GM13977 (cell line): ENCODE results near the gene FAM118A.
"Not testable (repeated sequence)": the region's sequence is repeated elsewhere in the genome, so short reads cannot be mapped to it uniquely, and the experiment has no call there.

ENCODE experiments used
- DNase-seq: peaks from one replicate; pipeline ENCODE4 v3.0.0; 2012; ENCODE audit warnings: low spot score
- CTCF ChIP-seq: IDR thresholded peaks from 2 replicates; pipeline ENCODE4 v1.5.1; 2012; ENCODE audit warnings: mild to moderate bottlenecking, control low read depth; ENCODE audit not compliant: insufficient read depth; ENCODE audit errors: extremely low read depth, missing control alignments
- in situ Hi-C: fragments of 300-500 bp; cut with MboI; formaldehyde crosslinking; loops from one replicate; pipeline ENCODE4 v1.12.0; 2022; ENCODE audit warnings: low sequenced_read_pairs, low pct_unique_long_range_greater_than_20kb, mixed read lengths, inconsistent platforms; ENCODE audit not compliant: unreplicated experiment

The FAM118A gene

DNA sequence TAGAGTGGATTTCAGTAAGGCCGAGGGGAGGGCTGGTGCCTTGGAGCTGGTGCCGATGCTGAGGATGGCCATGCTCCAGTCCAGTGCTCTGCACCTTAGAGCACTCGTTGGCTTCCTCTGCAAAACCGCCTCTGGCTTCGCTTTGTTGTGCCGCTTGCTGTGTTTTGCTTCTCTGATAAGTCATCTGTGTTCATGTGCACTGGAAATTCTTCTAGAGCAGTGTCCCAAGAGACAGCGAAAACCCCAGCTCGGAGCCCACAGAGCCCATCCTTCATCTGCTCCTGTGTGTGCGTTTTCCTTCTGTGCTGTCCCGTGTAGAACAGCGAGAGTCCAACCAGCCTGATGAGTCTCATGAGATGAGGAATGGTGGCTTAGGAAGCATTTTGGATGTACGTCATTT is 12.1 kb downstream of the FAM118A start:
- TF ChIP-seq CTCF: no peak
- DNase-seq: no peak
- in situ Hi-C loops: no loop called here

- in situ Hi-C loops: no loop called here
- DNase-seq: no peak
- TF ChIP-seq CTCF: no peak
Measured at GRCh38 chr22:45322873-45323525, 13.3 kb downstream of the FAM118A start.

DNA sequence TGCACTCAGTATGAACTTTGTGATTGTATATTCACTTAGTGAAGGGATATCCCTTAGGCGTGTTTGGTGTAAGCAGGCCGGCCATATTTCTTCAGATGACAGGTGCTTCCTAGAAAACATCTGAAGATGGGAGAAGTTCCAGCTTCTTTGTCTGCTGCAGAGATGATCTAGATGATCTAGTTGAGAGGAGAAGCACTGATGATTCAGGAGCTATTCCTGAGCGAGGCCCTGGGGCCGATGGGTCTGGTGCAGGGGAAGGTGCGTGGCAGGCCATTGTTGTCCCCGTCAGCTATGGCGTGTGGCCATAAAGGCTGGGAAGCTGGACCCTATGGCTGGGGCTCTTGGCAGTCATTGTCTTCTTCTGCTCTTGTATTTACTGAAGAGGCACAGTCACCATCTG is 14.0 kb downstream of the FAM118A start:
- TF ChIP-seq CTCF: no peak

GRCh38 chr22:45324311-45324711 is 14.6 kb downstream of the FAM118A start:
- no peak for DNase-seq
- in situ Hi-C loops: no loop called here
- no peak for TF ChIP-seq CTCF

More for the DNA sequence above, 14.0 kb downstream of the FAM118A start:
- in situ Hi-C loops: no loop called here
- no peak for DNase-seq

DNA sequence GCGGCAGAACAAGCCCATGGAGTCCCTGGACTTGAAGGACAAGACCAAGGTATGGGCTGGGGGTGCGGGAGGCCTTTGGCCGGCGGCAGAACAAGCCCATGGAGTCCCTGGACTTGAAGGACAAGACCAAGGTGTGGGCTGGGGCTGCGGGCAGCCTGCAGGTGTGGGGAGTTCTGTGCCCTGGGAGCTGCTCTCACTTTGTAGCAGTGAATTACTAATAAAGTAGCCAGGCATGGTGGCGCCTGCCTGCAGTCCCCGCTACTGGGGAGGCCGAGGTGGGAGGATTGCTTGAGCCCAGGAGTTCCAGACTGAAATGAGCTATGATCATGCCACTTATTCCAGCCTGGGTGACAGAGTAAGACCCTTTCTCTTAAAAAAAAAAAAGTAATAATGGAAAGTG is 18.5 kb downstream of the FAM118A start:
- DNase-seq, in situ Hi-C loops: not testable (repeated sequence)

- TF ChIP-seq CTCF: no peak
Measured at GRCh38 chr22:45328822-45329529, 19.2 kb downstream of the FAM118A start.

DNA sequence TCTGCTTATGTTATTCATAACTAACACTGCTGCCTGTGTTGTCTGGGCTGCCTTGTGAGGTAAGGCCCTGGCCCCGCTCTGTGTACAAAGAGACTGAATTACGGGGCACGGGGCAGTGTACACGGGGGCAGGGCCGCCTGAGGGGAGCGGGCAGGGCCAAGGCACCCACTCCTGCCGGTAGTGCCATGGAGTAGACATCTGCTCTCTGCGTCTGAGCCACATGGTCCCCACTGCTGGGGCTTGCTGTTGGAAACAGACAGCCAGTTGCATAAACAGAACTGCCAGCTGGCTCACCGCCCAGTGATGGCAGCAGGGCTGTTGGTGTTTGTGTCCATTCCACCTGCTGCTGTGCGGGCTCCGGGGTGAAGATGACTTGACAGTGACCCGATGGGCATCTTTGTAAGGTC is 19.8 kb downstream of the FAM118A start:
- no peak for TF ChIP-seq CTCF
- no peak for DNase-seq
- in situ Hi-C loops: no loop called here

More at GRCh38 chr22:45328822-45329529, 19.2 kb downstream of the FAM118A start:
- in situ Hi-C loops: no loop called here
- DNase-seq: no peak
